Stimulated activated CD8-positive, alpha-beta memory T cell treated with anti-CD3 and anti-CD28 coated beads, Interleukin-15, amount 100 ng/mL, for 4 hours (primary cell): Measurements from ENCODE around the gene SVIL.

Source experiments
- DNase-seq, 2 donors: peaks; one replicate each; pipeline ENCODE4 v3.0.0-alpha.2; 2020; ENCODE audit warnings: low read depth in 2 of 2

SVIL gene

GRCh38 chr10:29634764-29635625 lies at the start of gene SVIL:
Gene SVIL, minus strand, starts transcription at chr10:29634971. Its CDS starts 79,913 bp downstream, at chr10:29555058.
- DNase-seq = no peak

DNA sequence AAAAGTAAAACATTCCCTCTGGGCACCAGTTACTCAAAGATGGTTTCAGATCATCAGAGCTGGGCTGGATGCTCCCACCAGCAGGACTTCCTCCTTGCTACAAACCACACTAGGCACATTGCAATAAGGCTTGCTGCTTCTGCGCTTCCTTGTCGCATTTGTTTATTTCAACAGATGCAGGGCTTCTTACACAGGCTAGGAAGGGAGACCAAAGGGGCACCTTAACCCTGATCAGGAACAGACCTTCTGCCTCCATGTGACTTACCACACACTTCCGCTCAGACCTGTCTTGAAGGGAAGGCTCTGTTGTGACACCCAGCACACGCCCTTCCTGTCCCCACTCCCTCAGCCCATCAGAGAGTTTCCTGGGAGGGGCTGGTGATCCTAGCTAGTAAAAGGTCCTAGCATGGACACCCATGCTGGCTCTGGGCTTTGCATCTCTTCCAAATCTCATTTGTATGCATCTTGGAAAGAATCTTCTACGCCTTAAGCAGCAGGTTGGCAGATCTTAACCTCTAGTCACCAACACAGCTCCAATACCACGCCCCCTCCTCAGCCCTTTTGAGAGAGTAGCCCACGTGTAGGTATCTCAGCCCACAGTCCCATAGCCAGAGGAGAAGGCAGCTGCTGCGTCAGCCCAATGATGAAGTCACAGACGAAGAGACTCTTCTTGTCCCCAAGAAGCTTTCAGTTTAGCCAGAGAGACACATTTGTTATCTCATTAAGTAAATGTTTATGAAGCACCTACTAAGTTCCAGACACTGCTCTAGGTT lies 47.1 kb upstream of the SVIL start:
- peak; percentile 18 to 21 for DNase-seq

DNA sequence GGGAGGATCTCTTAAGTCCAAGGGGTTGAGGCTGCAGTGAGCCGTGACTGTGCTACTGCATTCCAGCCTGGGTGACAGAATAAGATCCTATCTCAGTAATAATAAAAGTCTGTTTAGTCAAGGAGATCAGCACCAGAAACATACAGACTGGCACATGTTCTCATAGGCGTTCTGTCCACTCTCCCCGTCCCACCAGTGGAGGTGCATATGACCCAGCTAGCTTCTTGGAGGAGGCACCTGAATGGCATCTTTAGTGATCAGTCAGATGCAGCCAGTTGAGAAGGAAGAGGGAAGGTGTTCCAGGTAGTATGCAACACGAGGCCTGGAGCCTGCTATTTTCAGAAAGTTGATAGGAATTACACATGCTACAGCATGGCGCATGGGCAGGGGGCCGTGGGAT lies 45.3 kb upstream of the SVIL start:
- DNase-seq = no peak

DNA sequence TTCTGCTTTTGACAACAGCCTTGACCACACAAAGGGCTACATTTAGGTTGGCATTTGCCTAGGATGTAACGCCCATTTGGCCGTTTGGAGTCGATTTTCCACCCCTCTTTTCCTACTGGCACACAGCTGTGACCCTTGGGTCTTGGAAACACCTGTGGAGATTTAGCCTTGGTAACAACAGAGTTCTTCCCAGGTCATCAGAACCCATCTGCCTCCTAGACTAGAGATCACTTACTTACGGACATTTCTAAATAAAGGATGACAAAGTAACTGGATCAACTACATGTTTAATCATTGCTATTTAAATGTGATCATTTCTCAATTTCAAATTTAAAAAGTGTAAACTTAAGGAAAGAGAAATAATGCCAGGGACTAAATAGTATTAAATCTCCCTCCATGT lies 42.0 kb upstream of the SVIL start:
- DNase-seq = no peak

DNA sequence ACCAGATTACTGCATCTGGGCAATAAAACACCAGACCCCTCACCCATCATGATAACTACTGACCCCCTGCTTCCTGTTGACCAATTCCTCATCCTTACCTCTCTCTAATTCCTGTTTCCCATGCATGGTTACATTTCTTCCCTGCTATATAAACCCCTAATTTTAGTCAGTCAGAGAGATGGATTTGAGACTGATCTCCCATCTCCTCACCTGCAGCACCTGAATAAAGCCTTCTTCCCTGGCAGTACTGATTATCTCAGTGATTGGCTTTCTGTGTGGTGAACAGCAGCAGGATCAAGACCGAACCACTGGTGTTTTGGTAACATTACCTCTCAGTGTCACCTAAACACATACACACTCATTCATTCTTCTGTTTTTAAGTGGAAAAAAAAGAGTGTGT lies 41.2 kb upstream of the SVIL start:
- DNase-seq = no peak

GRCh38 chr10:29671968-29672367 lies 37.2 kb upstream of the SVIL start:
- no peak for DNase-seq

- no peak for DNase-seq
Measured at GRCh38 chr10:29671228-29671780, 36.5 kb upstream of the SVIL start.

DNA sequence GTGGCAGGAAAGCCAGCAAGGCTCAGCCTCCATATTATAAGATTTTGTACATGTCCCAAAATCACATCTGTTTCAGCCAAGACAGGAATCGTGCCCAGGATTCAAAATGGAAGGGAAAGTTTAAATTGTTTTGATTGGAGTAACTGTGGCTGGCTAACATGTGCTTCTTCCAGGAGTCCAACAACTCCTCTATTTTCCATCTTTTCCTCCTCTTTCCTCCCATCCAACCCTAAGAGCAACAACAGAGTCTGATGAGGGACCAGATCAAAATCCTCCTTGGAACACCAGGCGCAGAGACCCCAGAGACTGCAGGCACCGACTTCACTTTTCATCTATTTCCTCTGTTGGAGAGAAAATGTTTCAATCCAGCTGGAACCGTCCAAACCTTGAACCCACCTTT lies 36.0 kb upstream of the SVIL start:
- DNase-seq = no peak

GRCh38 chr10:29669149-29669548 lies 34.4 kb upstream of the SVIL start:
- DNase-seq = no peak

DNA sequence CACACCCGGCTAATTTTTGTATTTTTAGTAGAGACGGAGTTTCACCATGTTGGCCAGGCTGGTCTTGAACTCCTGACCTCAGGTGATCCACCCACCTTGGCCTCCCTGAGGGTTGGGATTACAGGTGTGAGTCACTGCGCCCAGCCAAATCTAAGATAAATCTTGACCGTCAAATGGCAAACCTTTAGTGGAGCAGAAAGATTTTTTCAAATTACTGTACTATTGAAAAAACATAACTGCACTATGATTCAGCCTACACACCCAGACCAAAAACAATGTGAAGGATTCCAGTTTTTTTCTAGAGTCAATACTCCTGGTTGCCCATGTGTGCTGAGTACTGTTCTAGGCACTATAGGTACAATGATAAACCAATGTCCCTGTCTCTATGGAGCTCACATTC lies 33.9 kb upstream of the SVIL start:
- no peak for DNase-seq

DNA sequence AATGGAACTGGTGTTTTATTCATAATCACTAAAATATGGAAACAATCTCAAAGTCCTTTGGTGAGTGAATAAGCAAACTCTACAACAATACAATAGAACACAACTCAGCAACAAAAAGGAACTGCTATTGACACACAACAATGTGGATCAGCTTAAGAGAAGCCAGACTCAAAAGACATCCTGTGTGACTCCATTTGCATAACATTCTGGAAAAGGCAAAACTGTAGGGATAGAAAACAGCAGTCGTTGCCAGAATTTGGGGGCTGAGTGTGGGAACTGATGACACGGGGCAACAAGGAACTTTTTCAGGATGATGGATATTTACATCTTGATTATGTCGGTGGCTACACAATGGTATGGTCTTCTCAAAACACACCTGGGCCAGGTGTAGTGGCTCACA lies 32.4 kb upstream of the SVIL start:
- no peak for DNase-seq

DNA sequence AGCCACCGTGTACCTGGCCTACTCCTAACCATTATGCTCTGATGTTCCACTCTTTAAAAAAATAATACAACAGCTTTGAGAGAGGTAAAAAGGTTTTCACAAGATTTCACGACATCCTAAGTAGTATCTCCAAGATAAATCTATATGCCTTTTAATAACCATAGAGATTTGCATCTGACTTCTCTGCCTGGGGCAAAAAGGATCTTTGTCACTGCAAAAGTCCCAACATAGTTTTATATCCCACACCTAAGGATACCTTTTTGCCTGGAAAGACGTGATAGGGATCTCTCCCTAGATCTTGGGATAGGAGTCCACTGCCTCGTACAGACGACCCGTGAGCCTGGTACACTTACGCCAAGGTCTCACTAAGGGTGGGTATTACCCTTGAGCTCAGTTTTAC lies 31.4 kb upstream of the SVIL start:
- DNase-seq = no peak

DNA sequence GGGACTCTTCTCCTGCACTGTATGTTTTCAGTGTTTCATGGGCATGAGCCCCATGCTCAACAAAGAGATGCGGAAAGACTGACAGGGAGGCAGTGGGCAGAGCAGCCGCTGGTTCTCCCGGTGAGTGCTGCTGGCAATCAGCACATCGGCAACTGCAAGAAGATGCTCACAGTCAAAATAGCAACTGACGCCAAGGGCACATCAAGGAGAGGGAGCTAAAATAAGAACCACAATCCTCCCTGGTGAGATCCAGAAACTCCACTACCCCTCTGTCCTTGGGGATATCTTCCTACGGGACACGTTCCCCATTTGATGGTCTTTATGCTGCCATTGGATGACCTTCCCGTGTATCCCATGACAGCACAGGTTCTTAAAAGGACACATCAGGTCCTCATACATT lies 28.9 kb upstream of the SVIL start:
- no peak for DNase-seq

DNA sequence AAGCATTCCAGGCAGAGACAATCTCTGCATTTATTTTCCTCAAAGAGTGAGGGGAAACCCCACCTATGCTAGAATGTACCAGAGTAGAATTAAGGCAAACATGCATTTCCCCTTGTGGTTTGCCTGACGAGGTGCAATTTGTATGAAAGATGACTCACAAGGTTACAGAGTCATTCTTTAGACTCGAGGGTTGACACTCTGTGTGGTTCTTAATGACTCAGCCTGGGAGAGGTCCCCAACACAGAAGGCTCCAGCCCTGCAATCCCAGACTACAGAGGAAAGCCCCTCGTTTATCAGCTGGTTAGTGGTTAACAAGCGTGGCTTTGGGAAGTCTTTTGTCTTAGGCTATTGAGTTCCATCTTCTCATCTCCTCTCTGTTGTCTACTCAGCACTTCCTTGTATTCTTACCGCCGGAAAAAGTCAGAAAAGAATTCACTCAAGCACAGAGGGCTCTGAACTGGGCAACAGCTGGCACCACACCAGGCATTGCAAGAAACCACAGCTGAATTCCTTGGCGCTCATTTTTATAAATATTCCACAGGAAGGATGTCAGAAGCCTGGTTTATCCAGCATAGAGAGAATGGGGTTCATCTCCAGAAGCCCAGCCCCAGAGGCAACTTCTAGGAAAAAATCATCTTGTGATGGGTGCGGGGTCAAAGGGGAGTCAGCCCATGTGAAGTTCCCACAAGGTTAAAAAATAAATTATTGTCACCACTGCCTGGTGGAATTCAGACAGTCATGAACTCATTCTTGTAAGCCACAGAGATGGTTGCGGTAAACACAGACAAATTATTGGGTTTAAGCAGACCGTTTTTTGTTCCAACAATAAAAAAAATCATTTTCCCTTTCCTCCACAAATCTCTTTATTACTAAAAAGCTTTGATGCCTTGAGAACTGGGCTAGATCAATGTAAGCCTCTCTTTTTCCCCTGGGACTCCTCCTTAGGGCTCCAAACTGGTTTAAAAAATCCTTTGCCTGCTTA lies 24.5 kb upstream of the SVIL start:
- DNase-seq = peak; percentile 30 to 55

DNA sequence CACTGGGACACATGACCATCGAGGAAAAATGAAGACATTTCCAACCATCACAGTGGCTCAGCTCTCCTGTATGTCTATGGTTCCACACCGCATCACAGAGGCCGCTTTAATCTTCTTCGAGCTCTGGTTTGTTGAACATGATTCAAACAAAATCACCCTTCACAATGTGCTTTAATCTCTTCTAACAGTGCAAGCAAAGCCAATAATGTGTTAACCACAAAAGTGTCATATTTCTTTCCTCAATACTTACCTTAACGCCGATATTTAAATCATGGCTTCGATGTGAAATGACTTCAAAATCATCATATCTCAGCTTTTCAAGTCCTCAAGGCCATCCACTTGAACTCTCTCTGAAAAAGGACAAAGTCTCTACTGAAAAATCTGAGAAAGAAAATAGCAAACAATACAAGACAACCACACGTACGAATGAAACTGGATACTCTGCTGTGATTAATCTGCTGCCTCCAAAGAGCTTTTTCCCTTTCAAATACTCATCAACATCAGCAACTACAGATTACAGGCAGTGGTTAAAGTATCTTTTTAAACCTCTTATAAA lies 23.0 kb upstream of the SVIL start:
- no peak for DNase-seq

GRCh38 chr10:29656451-29656992 lies 21.8 kb upstream of the SVIL start:
- DNase-seq = no peak

DNA sequence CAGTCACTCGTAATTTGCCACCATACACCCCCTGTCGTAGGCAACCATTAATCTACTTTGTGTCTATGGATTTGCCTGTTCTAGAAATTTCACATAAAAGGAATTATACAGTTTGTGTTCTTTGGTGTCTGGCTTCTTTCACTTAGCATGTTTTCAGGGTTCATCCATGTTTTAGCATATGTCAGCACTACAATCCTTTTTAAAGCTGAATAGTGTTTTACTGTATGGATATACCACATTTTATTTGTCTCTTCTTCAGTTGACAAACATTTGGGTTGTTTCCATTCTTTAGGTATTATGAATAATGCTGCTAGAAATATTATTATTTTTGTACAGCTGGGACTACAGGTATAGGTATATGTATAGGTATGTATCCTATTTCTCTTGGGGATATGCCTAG lies 17.4 kb upstream of the SVIL start:
- no peak for DNase-seq

DNA sequence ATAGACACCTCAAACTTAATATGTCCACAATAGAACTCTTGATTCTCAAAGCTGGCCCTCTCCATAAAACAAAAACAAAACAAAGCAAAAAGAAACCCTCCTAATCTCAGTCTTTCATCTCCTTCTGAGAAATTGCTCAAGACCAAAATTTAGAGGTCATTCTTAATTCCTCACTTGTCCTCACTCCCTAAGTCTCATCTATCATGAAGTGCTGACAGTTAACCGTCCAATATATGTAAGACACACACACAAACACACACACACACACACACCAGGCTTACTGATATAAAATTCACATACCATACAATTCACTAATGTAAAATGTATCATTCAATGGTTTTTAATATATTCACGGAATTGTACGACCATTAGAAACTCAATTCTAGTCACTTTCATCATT lies 17.0 kb upstream of the SVIL start:
- no peak for DNase-seq

GRCh38 chr10:29650552-29650944 lies 15.8 kb upstream of the SVIL start:
- DNase-seq = no peak

DNA sequence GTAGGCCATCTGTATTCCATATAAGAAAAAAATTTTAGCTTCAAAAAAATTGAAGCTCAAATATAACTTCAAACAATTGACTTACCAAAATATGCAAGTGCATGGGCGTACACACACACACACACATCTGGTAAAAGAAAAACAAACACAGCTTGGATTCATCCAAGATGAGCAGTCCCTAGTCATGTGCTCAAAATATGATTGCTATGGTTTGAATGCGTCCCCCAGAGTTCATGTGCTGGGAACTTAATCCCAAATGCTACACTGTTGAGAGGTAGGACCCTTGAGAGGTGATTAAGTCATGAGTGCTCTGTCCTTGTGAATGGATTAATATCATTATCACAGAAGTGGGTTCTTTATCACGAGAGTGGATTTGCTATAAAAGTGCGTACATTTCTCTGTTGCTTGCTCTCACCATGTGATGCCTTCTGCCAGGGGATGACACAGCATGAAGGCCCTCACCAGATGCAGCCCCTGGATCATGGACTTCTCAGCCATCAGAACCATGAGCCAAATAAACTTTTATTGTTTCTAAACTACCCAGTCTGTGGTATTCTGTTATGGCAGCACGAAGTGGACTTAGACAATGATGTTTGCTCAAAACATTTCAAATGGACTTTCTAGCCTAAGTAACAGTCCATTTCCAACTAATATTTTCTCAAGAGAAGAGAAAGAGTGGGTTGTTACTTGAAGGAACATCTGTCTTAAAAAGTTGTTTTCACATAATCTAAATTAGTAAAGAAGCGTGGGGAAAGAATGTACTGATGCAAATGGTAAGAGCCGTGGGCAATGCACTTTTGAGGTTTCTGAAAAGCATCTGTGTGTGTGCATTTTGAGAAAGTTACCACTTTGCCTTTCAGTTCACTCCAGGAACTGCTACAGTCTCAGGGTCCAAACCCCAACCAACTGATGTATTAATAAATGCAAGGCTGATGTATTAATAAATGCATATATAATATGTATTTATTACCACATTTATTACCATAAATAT lies 15.1 kb upstream of the SVIL start:
- DNase-seq = no peak
